IgD-negative memory B cell (primary cell): ENCODE data around the gene ELOVL5. TPM values are rescaled to one million over a fixed set of nuclear protein-coding genes. Genes with fewer than 3 reads are reported as not detected.
A peak's percentile ranks its signal among the peaks of the same experiment; 100 is the strongest.
"Not testable (repeated sequence)": the region's sequence is repeated elsewhere in the genome, so short reads cannot be mapped to it uniquely, and the experiment has no call there.

Experiments
- H3K27ac Mint-ChIP-seq, 3 donors: one replicate each; pipeline ENCODE4 v1.8.0; 2020 to 2022; ENCODE audit warnings: mild to moderate bottlenecking in 3 of 3, mixed read lengths in 3 of 3, moderate library complexity in 1 of 3
- H3K27me3 Mint-ChIP-seq: one replicate; pipeline ENCODE4 v1.8.0; 2021; ENCODE audit warnings: mixed read lengths
- H3K36me3 Mint-ChIP-seq: one replicate; pipeline ENCODE4 v1.8.0; 2020; ENCODE audit warnings: mild to moderate bottlenecking, mixed read lengths
- H3K4me1 Mint-ChIP-seq, 3 donors: one replicate each; pipeline ENCODE4 v1.8.0; 2020 to 2022; ENCODE audit warnings: mixed read lengths in 3 of 3, mild to moderate bottlenecking in 1 of 3
- H3K4me3 Mint-ChIP-seq, 4 donors: one replicate each; pipeline ENCODE4 v1.8.0; 2020 to 2022; ENCODE audit warnings: mild to moderate bottlenecking in 4 of 4, mixed read lengths in 4 of 4, moderate library complexity in 3 of 4
- H3K9me3 Mint-ChIP-seq, 3 donors: one replicate each; pipeline ENCODE4 v1.8.0; 2020 to 2021; ENCODE audit warnings: mixed read lengths in 3 of 3, mild to moderate bottlenecking in 1 of 3
- polyA plus RNA-seq: library from polyadenylated mRNA; unstranded; fragments of 300-500 nt; fragmentation: Illumina TruSeq; gene quantifications from one replicate; pipeline ENCODE4 v1.2.3, GENCODE V29; 2021

ELOVL5 gene
- polyA plus RNA-seq, 1 donor from 2014 or later, result 156 TPM

DNA sequence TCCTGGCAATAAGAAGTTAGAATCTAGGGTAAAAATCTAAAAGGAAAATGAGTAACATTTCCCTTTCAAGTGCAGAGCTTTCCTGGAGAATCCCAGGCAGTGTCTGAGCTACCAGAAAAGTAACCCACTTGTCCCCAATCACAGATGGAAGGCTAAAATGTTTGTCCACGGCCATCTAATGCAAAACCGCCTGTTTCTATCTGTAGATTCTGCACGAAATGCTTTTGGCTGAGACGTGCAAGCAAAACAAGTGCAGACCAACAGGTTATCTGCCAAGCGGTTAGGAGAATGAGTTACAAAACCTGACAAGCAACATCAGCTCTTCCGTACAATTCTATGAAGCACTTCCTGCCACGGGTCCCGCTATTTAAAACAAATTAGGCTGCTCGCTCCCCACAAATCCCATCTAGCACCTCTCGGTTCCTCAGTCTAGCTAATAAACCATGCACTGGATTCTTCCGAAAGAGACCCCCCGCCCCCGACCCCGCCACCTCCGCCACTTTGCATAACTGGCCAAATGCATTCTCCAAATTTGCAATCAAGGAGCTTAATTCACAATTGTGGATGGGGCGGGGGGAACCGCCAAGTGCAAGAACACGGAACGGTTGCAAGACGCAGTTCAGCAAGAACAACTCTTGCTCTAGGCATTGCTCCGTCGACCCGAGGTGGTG is 1.4 kb downstream of the ELOVL5 start:
- H3K36me3 Mint-ChIP-seq, result peaks cover 5% of the 10 kb centered on the region
- H3K27me3 Mint-ChIP-seq, result no peaks in the 10 kb centered on the region
- H3K4me3 Mint-ChIP-seq, result peak overlapping the region; percentile 82 to 98 (median 96)
- peaks cover 29 to 54% (median 49%) of the 10 kb centered on the region in 3 donors for H3K4me1 Mint-ChIP-seq
- peak overlapping the region; percentile 87 to 95 (median 95) for H3K27ac Mint-ChIP-seq
- H3K9me3 Mint-ChIP-seq, result no peaks in the 10 kb centered on the region

- not testable (repeated sequence) for H3K36me3 Mint-ChIP-seq, H3K27me3 Mint-ChIP-seq, H3K9me3 Mint-ChIP-seq
- Mint-ChIP-seq H3K27ac (peak overlapping the region; percentile 87 to 95 (median 90)), H3K4me1 (peaks cover 43 to 68% (median 63%) of the 10 kb centered on the region in 3 donors), H3K4me3 (peak overlapping the region; percentile 82 to 98 (median 96))
Measured at GRCh38 chr6:53346049-53346448, 2.7 kb downstream of the ELOVL5 start.

DNA sequence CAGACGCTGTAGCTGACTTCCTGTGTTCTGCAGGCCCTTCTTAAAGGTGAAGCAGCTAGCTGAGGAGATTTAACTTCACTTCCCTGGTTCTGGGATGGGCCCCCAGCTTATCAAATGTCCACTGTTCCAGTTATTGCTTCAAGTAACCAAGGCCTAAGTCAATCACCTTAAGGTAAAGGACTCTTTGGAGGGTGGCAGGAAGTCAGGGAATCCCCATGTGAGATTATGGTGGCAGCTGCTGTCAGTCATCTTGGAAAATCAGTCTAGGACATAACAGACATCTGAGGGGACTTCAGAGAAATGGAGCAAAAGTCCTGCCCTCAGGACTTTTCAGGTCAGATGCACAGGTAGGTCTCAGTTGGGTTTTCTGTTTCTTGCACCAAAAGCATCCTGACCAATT is 3.8 kb downstream of the ELOVL5 start:
- no peaks in the 10 kb centered on the region for H3K27me3 Mint-ChIP-seq
- H3K27ac Mint-ChIP-seq, result peak overlapping the region; percentile 85 to 93 (median 87)
- H3K9me3 Mint-ChIP-seq, result no peaks in the 10 kb centered on the region
- H3K36me3 Mint-ChIP-seq, result peaks cover 5% of the 10 kb centered on the region
- peaks cover 49 to 71% (median 66%) of the 10 kb centered on the region in 3 donors for H3K4me1 Mint-ChIP-seq
- H3K4me3 Mint-ChIP-seq, result peak overlapping the region; percentile 6 to 91 (median 84)

- Mint-ChIP-seq H3K36me3 (peaks cover 5% of the 10 kb centered on the region), H3K9me3 (no peaks in the 10 kb centered on the region), H3K27me3 (no peaks in the 10 kb centered on the region), H3K4me3 (peak overlapping the region in 3 of 4 donors; percentile 70 to 91 (median 82)), H3K27ac (peak overlapping the region; percentile 75 to 93 (median 87)), H3K4me1 (peaks cover 57 to 82% (median 77%) of the 10 kb centered on the region in 3 donors)
Measured at GRCh38 chr6:53343092-53343491, 5.7 kb downstream of the ELOVL5 start.

GRCh38 chr6:53342217-53342616 is 6.5 kb downstream of the ELOVL5 start:
- peaks cover 66 to 91% (median 85%) of the 10 kb centered on the region in 3 donors for H3K4me1 Mint-ChIP-seq
- H3K27ac Mint-ChIP-seq, result peak overlapping the region; percentile 80 to 93 (median 87)
- H3K27me3 Mint-ChIP-seq, result no peaks in the 10 kb centered on the region
- H3K4me3 Mint-ChIP-seq, result peak overlapping the region; percentile 16 to 83 (median 74)
- H3K9me3 Mint-ChIP-seq, result no peaks in the 10 kb centered on the region
- H3K36me3 Mint-ChIP-seq, result peaks cover 7% of the 10 kb centered on the region

GRCh38 chr6:53340536-53340935 is 8.2 kb downstream of the ELOVL5 start:
- H3K27me3 Mint-ChIP-seq, result no peaks in the 10 kb centered on the region
- H3K36me3 Mint-ChIP-seq, result peaks cover 4% of the 10 kb centered on the region
- H3K9me3 Mint-ChIP-seq, result no peaks in the 10 kb centered on the region
- peaks cover 72 to 91% (median 86%) of the 10 kb centered on the region in 3 donors for H3K4me1 Mint-ChIP-seq
- peak overlapping the region; percentile 69 to 93 (median 87) for H3K27ac Mint-ChIP-seq
- H3K4me3 Mint-ChIP-seq, result peak overlapping the region; percentile 49 to 83 (median 74)

- H3K4me1 Mint-ChIP-seq, result peaks cover 75 to 90% (median 83%) of the 10 kb centered on the region in 3 donors
- H3K4me3 Mint-ChIP-seq, result peak overlapping the region in 2 of 4 donors; percentile 83 to 86
- H3K27ac Mint-ChIP-seq, result peak overlapping the region; percentile 41 to 100 (median 89)
- no peaks in the 10 kb centered on the region for H3K27me3 Mint-ChIP-seq
- no peaks in the 10 kb centered on the region for H3K9me3 Mint-ChIP-seq
- H3K36me3 Mint-ChIP-seq, result peaks cover 6% of the 10 kb centered on the region
Measured at GRCh38 chr6:53339424-53339823, 9.3 kb downstream of the ELOVL5 start.

GRCh38 chr6:53338304-53338703 is 10.4 kb downstream of the ELOVL5 start:
- H3K9me3 Mint-ChIP-seq, result no peaks in the 10 kb centered on the region
- peak overlapping the region; percentile 9 to 86 (median 76) for H3K4me3 Mint-ChIP-seq

DNA sequence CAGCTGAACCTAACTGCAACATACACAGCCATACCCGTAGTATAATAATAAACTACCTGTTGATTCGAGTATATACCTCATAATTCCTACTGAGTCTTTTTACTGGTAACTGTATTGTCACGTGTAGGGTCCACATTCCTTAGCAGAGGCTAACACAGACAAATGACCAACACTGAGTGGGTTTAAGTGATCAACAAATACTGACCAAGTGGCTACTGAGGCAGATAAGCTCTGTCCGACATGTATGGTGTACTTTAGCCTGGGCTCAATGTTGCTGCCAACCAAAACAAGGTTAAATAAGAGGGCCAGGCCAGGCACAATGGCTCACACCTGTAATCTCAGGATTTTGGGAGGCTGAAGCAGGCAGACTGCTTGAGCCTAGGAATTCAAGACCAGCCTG is 12.7 kb downstream of the ELOVL5 start:
- peaks cover 10% of the 10 kb centered on the region for H3K36me3 Mint-ChIP-seq
- no peaks in the 10 kb centered on the region for H3K27me3 Mint-ChIP-seq
- peak overlapping the region; percentile 86 to 97 (median 94) for H3K4me3 Mint-ChIP-seq
- peak overlapping the region; percentile 89 to 100 (median 100) for H3K27ac Mint-ChIP-seq
- H3K4me1 Mint-ChIP-seq, result peaks cover 49 to 86% (median 76%) of the 10 kb centered on the region in 3 donors
- H3K9me3 Mint-ChIP-seq, result no peaks in the 10 kb centered on the region

More at GRCh38 chr6:53338304-53338703, 10.4 kb downstream of the ELOVL5 start:
- H3K36me3 Mint-ChIP-seq, result peaks cover 6% of the 10 kb centered on the region
- peak overlapping the region; percentile 89 to 100 (median 100) for H3K27ac Mint-ChIP-seq
- peaks cover 64 to 87% (median 80%) of the 10 kb centered on the region in 3 donors for H3K4me1 Mint-ChIP-seq
- H3K27me3 Mint-ChIP-seq, result no peaks in the 10 kb centered on the region

GRCh38 chr6:53335224-53335994 is 13.3 kb downstream of the ELOVL5 start:
- Mint-ChIP-seq H3K36me3 (peaks cover 10% of the 10 kb centered on the region), H3K27me3 (no peaks in the 10 kb centered on the region), H3K4me3 (peak overlapping the region; percentile 86 to 97 (median 94)), H3K4me1 (peaks cover 43 to 85% (median 72%) of the 10 kb centered on the region in 3 donors), H3K9me3 (no peaks in the 10 kb centered on the region), H3K27ac (peak overlapping the region; percentile 89 to 100 (median 100))

DNA sequence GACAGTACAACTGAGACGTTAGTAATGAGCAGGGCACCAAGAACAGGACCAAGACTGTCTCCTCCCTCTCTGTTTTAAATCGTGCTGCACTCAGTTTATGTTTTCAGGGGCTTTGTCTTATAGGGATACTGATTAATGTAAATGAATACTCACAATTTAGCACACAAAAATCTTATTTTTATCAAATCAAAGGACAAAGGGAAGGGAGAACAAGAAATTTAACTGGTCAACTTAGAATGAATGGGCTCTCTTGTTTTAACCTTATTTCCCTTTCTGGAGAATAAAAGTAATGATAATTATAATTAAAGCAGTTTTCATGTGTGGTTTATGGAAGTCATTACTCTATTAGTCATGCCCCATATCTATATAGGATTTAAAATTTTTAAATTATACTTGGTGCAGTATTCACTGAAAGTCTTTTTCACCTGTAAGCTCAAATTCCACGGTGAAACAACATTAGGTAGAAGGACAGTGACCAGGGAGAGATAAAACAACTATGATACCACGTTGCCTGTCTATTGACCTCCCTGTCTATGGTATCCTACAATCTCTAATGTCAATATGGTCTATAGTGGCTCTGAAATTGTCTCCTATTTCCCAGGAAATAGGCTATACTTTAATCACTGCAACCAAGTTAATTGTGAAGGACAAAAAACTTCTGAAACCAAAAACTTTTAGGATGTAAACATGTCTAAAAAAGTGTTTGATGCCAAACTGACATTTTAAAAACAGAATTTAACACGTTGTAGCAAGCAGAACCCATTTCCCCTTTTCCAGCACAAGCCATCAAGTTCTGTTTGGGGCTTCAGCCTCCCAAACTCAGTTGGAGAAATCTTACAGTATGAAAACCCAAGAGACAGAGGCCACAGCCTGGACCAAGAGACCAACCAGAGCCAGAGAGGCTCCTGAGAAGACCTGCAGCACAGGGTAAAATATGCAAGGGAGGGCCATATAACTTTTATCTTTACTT is 15.0 kb downstream of the ELOVL5 start:
- peaks cover 10% of the 10 kb centered on the region for H3K36me3 Mint-ChIP-seq
- H3K27ac Mint-ChIP-seq, result peak overlapping the region; percentile 87 to 100 (median 89)
- H3K4me1 Mint-ChIP-seq, result peaks cover 39 to 77% (median 63%) of the 10 kb centered on the region in 3 donors
- no peaks in the 10 kb centered on the region for H3K27me3 Mint-ChIP-seq
- H3K9me3 Mint-ChIP-seq, result no peaks in the 10 kb centered on the region
- H3K4me3 Mint-ChIP-seq, result peak overlapping the region; percentile 75 to 96 (median 86)

- H3K27ac Mint-ChIP-seq, result peak overlapping the region in 2 of 3 donors; percentile 40 to 47
- peaks cover 8% of the 10 kb centered on the region for H3K36me3 Mint-ChIP-seq
- H3K9me3 Mint-ChIP-seq, result no peaks in the 10 kb centered on the region
- H3K4me3 Mint-ChIP-seq, result peak overlapping the region in 2 of 4 donors; percentile 5 to 83
- H3K27me3 Mint-ChIP-seq, result peaks cover 3% of the 10 kb centered on the region
- H3K4me1 Mint-ChIP-seq, result peaks cover 40 to 74% (median 60%) of the 10 kb centered on the region in 3 donors
Measured at GRCh38 chr6:53331678-53332077, 17.1 kb downstream of the ELOVL5 start.

GRCh38 chr6:53330137-53330536 is 18.6 kb downstream of the ELOVL5 start:
- Mint-ChIP-seq H3K9me3 (no peaks in the 10 kb centered on the region), H3K27me3 (peaks cover 3% of the 10 kb centered on the region), H3K36me3 (peaks cover 8% of the 10 kb centered on the region), H3K27ac (no peak overlapping the region), H3K4me3 (no peak overlapping the region), H3K4me1 (peaks cover 44 to 75% (median 62%) of the 10 kb centered on the region in 3 donors)

DNA sequence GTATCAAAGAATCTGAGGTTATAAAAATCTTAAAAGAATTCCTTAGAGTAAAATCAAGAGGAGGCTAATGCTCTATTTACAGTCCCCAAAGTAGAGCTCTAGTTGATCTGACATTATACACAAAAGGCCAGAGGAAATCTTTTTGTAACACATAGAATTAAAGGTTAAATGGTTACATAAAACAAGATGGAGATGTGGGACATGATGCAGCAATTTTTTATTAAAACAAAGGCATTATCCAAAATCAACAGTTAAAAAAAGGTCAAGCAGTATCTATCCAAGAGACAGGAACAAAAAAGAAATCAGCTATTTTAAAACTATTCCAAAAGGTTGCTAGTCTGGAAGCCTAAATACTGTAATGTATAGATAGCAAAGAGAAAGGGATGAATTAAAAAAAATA is 20.4 kb downstream of the ELOVL5 start:
- H3K9me3 Mint-ChIP-seq, result no peaks in the 10 kb centered on the region
- peaks cover 46 to 67% (median 57%) of the 10 kb centered on the region in 3 donors for H3K4me1 Mint-ChIP-seq
- H3K4me3 Mint-ChIP-seq, result peak overlapping the region in 3 of 4 donors; percentile 52 to 75 (median 55)
- peaks cover 3% of the 10 kb centered on the region for H3K27me3 Mint-ChIP-seq
- H3K27ac Mint-ChIP-seq, result peak overlapping the region in 2 of 3 donors; percentile 59 to 87
- peaks cover 8% of the 10 kb centered on the region for H3K36me3 Mint-ChIP-seq
